NCI-H2171 treated with DMSO at 0.1 percent for 48 hours (cell line): Measurements from ENCODE around the gene DHRS11.

Experiments used
- DNase-seq: peaks from one replicate; lab custom pipeline; 2025; lab: John Stamatoyannopoulos, UW

DHRS11 gene

DNA sequence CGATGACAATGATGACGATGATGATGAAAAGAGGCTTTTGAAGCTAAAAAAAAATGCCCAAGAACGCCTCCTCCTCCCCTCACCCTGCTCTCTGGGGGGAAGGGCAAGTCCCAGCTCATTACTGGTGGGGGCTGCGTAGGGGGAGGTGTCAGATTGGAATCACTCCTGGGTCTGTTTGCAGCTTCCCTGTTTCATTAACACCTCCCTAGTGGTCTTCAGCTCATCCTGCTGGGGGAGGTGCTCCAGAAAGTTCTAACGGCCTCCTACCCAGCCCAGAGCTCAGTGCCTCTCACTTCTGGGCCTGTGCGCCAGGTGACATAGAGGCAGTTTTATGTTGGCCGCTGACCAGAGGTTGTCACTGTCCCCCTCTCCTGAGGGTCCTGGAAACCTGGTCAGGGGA lies 22.4 kb downstream of the DHRS11 start:
- DNase-seq = no peak

DNA sequence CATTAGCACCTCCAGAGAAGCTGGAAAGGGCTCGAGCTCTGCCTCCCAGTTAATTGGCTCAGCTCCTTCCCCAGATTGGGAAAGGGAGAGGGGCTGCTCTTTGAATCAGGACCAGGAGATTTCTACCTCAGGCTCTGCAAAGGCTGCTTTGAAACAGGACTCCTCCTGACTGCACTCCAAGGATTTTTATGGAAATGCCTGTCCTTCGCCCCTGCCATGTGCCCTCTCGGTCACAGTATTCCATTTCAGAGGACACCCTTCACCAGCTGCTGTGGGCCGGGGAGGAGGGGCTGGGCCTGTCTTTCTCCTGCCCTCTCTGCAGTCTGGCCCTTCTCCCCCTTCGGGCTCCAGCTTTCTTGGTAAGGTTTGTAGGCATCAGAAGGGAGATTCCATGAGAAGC lies 23.3 kb downstream of the DHRS11 start:
- peak; percentile 49 for DNase-seq

DNA sequence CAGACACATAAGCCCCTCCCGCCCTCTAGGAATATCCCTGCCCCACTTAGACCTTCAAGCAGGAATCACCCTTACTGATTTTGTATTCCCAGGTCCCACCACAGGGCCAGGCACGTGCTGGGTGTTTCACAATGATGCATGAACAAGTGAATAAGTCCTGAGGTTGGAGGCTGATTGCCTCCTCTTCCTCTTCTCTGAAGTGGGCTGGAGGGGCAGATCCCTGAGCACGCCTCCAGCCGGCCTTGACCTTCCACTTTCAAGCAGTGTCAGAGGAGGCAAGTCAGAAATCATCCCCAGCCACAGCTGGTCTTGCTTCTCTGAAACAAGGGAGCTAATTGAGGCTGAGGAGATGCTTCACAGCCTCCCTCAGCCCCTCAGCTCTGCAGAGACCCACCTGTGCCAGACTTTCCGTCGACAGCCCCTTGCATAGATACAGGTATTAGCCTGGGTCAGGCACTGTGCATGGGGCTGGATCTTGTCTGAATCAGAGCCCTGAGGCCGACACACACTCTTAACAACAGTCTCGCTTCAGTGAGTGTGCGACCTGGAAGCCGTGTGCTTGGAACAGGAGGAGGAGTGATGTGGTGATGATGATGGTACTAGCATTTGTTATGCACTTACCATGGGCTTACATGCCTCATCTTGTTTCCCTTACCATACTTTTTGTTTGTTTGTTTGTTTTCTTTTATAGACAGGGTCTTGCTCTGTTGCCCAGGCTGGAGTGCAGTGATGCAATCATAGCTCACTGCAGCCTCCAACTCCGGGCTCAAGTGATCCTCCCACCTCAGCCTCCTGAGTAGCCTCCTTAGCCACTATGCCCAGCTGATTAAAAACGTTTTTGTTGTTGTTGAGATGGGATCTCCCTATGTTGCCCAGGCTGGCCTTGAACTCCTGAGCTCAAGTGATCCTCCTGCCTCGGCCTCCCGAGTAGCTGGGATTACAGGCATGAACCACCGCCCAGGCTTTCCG lies 24.7 kb downstream of the DHRS11 start:
- DNase-seq = no peak

DNA sequence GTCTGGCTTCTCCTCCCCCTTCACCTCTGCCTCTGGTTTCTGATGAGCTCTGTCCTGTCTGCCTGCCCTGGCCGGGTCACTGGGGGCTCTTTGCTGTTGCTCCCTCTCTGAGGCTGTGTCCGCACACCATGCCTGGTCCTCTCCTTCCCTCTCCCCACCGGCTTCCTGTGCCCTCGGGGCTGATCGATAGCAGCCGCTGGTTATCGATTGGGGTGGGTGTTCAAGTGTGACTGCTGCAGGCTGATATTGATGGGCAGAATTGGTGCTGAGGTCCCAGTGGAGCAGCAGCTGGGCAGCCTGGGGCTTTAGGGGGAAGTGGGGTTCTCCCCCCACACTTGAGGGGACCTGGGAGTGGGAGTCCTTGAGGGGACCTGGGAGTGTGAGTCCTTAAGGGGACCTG lies 26.1 kb downstream of the DHRS11 start:
- no peak for DNase-seq

DNA sequence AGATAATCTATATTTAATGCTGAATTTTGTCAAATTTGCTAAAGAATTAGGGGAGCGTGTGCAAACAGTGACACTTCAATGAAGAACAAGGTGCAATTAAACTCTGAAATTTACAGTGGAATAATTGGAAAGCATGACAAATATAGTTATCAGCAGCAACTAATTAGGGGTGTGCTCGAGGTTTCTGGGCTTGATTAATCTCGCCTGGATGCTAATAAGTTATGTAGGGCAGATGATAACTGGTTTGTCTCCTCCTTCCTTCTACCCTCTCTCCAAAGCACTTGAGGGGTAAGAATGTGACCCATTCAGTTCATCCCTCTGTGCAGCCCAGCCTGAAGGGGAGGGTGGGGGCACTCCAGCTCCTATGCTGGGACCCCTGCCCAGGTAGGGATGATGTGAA lies 31.6 kb downstream of the DHRS11 start:
- no peak for DNase-seq

DNA sequence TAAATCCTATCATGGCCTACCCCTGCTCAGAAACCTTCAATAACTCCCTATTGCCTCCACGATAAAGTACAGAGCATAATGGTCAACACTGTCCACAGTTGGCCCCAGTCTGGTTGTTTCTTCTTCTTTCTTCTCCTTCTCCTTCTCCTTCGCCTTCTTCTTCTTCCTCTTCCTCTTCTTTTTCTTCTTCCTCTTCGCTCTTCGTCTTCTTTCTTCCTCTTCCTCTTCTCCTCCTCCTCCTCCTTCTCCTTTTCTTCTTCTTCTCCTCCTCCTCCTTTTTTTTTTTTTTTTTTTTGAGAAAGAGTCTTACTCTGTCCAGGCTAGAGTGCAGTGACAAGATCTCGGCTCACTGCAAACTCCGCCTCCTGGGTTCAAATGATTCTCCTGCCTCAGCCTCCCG lies 33.5 kb downstream of the DHRS11 start:
- DNase-seq = no peak

DNA sequence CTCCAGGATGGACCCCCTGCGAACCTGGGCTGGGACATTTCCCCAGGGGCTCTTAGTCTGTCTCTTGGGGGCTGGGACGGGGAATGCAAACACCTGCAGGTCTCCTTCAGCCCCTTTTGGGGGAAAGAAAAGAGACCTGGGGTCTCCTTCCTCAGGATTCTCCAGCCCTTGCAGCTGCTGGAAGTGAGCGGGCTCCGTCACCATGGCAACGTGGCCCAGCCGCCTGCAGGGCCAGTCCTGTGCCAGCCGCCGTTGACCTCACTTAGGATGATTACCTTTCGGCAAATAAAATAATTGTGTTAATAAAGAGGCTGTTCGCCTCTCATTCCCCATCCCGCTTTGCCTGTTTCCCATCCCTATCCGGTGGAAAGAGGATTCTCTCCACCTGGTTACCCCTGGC lies 35.4 kb downstream of the DHRS11 start:
- no peak for DNase-seq

DNA sequence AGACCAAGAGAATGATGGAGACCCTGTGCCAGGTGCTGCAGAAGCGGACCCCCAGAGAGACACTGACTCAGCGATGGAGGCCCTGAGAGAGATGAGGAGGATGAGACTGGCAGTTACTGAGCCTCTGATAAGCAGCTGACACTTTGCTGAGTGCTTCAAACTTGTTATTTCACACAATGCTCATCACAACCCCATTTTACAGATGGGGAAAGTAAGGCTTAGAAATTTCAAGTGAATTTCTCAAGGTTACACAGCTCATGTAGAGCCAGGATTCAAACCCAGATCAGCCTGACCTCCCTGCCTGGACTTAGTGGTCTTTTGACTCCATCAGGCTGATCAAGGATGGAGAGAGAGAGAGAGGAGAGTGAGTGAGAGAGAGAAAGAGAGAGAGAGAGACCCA lies 36.9 kb downstream of the DHRS11 start:
- no peak for DNase-seq

DNA sequence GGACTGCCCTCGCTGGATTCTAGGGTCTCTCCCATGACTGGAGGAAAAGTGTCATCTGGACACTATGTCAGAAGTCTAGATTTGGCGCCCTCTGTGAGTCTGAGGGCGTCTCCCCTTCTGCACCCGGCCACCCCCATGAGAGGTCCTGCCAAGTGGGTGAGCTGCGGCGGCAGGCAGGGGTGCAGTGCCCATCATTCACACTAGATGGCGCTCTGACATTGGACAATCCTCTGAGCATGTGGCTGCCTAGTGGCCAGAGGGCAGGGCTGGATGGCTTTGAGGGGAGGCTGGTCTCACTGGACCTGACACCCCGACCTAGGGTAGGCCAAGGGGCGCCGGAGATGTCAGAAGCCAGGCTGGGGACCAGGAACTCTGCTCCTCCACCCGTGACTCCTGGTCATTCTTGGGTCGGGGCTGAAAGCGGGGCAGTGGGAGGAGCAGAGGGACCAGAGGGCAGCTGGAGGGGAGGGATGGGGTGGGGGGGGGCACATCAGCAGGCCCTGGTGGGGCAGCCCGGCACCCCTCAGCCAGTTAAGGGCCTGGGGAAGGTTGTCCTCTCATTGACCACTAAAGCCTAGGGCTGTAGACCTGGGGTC lies 37.7 kb downstream of the DHRS11 start:
- peak; percentile 65 for DNase-seq

DNA sequence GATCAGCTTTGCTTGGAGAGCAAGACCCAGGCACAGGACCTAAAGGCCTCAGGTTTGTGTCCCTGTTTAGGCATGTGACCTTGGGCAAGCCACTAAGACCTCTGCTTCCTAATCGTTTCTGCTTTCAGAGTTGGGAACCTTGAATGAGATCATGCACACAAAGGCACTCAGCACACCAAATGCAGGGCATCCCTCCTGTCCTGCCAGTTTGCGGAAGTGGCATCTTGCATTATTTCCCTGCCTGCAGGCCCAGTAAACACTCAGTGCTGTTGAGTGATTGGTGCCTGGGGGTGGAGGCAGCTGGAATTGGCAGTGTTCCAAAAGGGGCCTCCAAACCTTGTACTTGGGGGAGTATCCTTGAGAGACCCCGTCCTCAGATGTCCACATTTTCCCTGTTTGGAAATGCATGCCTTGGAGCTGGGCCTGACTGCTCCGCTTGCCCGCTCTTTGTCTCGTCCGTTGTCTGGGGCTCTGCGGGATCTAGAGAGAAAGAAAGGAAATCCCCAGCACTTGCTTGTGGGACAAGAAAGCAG lies 38.4 kb downstream of the DHRS11 start:
- DNase-seq = peak; percentile 7

DNA sequence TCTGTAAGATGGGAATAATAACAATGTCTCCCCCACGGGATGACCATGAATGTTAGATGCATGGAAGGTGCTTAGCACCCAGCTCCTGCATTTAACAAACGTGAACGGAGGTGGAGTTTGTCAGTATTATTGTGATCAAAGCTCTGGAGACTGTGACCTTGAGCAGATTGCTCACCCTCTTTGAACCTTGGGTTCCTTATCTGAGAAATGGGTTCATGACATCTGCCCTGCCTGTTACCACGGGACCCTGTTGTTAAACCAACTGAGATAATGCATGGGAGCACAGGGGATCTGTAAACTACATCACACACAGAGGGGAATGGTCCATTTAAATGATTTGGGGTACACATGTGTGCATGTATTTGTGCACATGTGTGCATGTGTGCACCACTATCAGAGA lies 39.3 kb downstream of the DHRS11 start:
- no peak for DNase-seq

DNA sequence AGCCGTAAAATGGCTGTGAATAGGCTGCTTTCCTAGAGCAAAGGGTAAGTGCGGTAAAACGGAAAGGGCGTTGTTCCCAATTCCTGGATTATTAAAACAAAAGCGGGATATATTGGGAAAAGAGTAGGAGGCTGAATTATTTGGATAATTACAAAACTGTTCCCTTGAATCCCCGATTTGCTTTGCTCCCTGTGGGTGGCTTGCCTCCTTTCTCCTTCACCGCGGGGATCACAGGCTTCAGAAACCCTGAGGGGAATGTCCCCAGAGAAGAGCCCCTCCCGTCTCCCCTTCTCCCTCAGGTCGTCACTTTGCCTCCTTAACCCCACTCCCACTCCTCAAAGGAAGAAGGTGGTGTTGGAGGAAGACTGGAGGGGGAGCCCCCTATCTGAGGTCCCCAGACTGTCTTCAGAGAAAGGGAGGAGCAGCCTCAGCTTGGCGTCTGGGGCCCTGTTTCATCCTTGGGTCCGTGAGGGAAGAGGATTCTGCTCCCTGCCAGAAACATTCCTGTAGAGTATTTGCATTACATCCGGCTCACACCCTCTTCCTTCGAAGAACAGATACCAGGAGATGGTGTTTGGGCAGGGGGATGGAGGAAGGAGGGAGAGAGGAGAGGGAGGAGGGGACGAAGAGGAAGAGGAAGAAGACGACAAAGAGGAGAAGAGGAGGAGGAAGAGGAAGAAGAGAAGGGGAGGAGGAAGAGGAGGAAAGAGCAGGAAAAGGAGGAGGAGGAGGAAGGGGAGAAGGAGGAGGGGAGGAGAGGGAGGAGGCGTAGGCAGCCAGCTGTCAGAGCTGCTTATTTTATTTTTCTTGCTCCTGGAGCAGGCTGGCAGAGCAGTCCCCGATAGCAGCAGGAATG lies 41.5 kb downstream of the DHRS11 start:
- no peak for DNase-seq

DNA sequence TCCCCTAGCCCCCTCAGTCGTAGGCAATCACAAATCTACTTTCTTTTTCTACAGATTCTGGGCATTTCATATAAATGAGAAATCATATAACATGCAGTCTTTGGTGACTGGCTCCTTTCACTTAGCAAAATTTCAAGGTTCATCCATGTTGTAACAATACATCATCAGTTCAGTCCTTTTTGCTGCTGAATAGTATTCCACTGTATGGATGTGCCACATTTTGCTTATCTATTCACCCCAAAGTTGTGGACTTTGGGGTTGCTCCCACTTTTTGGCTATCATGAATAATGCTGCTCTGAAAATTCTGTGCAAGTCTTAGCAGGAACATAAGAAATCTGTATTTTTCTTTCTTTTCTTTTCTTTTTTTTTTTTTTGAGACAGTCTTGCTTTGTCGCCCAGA lies 48.7 kb downstream of the DHRS11 start:
- no peak for DNase-seq

DNA sequence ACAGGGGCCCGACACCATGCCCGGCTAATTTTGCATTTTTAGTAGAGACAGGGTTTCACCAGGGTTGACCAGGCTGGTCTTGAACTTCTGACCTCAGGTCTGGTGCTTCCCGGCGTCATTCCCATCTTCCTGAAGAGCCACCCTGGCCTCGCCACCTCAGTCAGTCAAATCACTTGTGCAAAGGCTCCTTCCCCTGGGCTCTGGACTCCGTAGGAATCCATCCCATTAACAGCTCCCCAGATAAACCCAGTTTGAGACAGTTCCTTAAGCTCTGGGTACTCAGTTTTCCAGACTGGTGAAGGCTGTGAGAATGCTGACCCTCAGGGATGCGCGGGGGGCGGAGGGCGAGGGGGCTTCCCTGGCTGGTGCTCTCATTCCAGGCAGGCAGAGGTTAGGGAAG lies 49.2 kb downstream of the DHRS11 start:
- no peak for DNase-seq

DNA sequence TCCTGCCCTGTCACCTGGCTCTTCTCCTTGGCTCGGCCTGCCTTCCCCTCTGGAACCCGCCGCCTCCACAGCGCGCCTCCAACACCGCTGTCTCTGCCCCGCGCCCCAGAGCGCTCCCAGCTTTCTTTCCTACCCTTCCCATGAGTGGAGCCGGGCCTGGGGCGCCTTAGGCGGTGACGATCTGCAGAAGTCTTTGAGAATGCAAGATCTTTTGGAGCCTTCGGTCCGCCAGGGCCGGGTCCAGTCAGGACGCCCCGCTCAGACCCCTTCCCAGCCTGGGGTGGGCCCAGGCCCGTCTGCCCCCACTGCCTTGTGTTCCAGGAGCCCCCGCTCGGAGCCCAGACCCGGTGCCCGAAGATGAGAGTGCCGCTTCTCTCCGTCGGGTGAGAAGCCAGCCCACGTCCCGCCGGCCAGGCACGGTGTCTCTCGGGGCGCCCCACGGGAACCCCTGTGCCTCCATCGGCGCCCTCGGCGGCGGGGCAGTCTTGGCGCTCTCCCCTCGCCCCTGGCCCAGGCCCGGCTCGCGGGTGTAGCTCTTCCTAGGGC lies 49.7 kb downstream of the DHRS11 start:
- no peak for DNase-seq

DNA sequence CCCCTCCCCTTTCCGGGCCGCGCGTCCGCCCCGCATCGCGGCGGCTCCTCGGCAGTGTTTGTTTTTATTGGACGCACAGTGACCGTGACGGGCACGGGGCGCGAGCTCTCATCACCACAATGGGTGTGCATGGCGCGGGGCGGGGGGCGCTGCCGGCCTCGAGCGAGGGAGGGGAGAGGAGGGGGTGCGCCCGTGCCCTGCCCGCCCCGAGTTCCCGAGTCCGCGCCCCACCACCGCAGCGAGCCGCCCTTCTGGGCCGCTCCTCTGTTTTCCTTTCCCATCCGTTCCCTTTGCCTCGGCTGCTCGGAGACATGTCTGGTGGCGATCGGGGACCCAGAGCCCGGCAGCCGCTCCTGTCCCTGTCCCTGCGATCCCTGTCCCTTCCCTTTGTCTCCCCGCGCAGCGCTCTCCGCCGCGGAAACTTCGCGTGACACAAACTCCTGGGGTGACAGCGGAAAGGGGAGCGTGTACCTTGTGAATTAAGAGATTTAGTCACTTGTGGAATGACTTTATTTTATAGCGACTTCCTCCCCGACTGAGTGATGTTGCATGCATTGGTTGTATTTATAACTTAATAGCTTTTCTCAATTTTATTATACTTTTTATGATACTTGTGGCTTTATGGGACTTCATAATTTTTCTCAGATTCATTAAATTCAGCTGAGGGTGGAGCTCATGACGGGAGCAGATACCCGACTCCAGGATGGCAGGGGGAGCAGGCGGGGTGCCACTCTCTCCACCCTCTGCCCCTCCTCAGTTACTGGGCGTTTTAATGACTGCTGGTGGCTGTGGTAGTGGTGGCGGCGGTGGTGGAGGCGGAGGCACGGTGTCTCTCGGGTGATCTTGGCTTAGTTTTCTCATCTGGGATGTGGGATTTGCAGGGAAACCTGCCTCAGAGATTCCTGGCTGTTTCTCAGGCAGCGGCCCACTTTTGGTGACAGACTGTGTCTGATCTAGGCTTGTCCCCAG lies 50.5 kb downstream of the DHRS11 start:
- no peak for DNase-seq

DNA sequence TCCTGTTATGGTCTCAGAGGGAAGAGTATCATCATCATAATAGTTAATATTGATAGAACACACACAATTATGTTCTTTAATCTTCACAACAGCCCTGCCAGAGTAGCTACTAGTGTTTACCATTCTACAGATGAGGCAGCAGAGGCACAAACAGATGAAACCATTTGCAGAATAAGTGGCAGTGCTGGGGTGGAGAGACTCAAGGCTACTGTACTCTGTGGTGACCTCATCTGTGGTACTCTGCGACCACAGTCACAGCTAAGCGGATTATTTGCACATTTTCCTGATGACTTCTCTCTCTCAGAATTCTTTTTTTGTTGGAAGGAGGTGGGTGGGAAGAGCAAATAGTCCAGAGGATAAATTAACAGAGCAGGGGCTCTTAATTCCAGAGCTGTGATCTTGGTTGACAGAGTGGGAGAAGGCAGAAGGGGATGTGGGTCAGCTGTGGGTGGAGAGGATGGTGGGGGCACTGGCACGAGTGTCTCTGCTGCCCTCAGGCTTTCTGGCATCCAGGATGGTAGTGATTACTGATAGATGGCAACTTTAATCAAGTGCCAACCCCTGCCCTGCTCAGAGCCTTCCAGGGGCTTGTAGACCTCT lies 51.5 kb downstream of the DHRS11 start:
- no peak for DNase-seq

DNA sequence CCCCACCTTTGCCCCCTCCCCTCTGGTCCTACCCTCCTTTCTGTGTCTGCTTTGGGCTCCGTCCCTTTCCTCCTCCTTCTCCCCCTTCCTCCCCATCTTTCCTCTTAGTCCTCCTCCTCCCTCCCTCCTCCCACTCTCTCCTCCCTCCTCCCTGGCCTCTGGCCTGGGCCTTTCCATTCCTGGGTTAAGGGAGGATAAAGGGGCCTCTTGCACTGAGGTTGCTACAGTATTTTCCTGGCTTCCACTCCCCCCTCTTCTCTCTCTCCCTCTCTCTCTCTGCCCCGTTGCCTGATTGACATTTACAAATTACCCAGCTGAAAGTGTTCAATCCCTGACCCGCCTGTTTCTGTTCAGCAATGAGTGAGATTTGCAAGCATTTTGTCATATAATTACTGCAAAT lies 53.7 kb downstream of the DHRS11 start:
- no peak for DNase-seq

DNA sequence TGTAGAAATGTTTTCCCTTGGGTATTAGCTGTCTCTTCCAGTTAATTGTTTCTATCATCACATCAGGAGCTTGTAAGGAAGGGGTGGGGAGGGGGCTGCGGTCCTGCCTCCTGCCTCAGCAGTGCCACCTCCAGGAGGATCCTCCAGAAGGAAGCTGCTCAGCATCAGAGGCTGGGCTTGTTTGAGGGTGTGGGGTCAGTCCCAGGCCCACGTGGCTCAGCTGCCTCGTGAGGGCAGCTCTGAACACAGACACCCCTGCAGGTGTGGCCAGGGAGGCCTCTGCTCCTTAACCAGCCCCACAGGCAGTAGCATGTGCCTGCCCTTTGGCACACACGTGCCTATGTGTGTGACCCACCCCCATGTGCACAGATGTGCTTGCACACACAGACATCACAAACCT lies 56.0 kb downstream of the DHRS11 start:
- no peak for DNase-seq

DNA sequence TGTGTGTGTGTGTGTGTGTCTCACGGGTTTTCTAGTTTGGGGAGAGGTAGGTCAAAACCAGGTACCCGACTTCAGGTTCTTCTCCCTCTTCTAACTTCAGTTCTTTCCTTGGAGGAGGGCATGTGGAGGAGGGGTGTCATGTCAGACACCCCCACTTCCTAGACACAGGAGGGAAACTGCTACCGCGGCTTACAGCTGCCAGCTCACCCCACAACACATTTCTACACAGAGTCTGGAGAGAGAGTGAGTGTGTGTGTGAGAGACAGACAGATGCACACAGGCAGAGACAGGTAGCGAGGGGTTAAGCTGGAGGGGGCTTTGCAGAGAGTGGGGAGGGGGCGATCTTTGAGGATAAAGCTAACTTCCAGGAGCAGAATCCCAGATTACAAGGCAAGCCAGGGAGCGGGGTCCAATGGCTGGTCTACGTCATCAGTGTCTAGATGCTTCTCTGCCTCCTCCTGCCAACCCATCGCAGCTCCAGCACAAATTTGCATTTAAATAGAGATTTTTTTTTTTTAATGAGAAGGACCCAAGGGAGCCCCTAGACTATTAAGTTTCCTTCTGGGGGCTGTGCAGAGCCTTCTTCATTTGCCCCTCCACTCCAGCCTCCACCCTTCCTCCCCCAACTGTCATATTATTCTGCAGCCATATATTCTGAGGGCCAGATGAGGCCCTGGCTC lies 58.6 kb downstream of the DHRS11 start:
- peak; percentile 23 for DNase-seq
